GM18499 (cell line): ENCODE results near the gene SSNA1.

Experiments
- ATAC-seq: cut with Tn5 transposase; IDR thresholded peaks from one replicate; pipeline ENCODE4 v1.9.1; 2021; ENCODE audit warnings: moderate number of reproducible peaks; ENCODE audit not compliant: insufficient read depth, unreplicated experiment

The SSNA1 gene

GRCh38 chr9:137178939-137179630 lies 9.4 kb upstream of the SSNA1 start:
- ATAC-seq, result no peak

GRCh38 chr9:137179761-137180160 lies 8.7 kb upstream of the SSNA1 start:
- ATAC-seq, result no peak

GRCh38 chr9:137180491-137180890 lies 8.0 kb upstream of the SSNA1 start:
- ATAC-seq, result no peak

- ATAC-seq, result no peak
Observed at GRCh38 chr9:137181680-137182079, 6.8 kb upstream of the SSNA1 start.

- no peak for ATAC-seq
Observed at GRCh38 chr9:137182836-137183235, 5.6 kb upstream of the SSNA1 start.

- no peak for ATAC-seq
Observed at GRCh38 chr9:137183980-137184595, 4.4 kb upstream of the SSNA1 start.

GRCh38 chr9:137184881-137185660 lies 3.4 kb upstream of the SSNA1 start:
- ATAC-seq, result no peak

- no peak for ATAC-seq
Observed at GRCh38 chr9:137185921-137186320, 2.6 kb upstream of the SSNA1 start.

- ATAC-seq, result no peak
Observed at GRCh38 chr9:137186385-137186784, 2.1 kb upstream of the SSNA1 start.

- no peak for ATAC-seq
Observed at GRCh38 chr9:137187386-137187785, 1.1 kb upstream of the SSNA1 start.

- ATAC-seq, result no peak
Observed at GRCh38 chr9:137188086-137188489, 388 bp upstream of the SSNA1 start.

GRCh38 chr9:137189297-137190295 lies 1.1 kb downstream of the SSNA1 start:
- no peak for ATAC-seq

- no peak for ATAC-seq
Observed at GRCh38 chr9:137190315-137190856, 1.9 kb downstream of the SSNA1 start.

GRCh38 chr9:137191245-137191644 lies 2.8 kb downstream of the SSNA1 start:
- no peak for ATAC-seq

- no peak for ATAC-seq
Observed at GRCh38 chr9:137191691-137192447, 3.4 kb downstream of the SSNA1 start.

- ATAC-seq, result no peak
Observed at GRCh38 chr9:137192448-137192780, 3.9 kb downstream of the SSNA1 start.

GRCh38 chr9:137192859-137193258 lies 4.4 kb downstream of the SSNA1 start:
- ATAC-seq, result no peak

GRCh38 chr9:137193771-137194170 lies 5.3 kb downstream of the SSNA1 start:
- ATAC-seq, result no peak

- ATAC-seq, result no peak
Observed at GRCh38 chr9:137194388-137194787, 5.9 kb downstream of the SSNA1 start.
